M059J (cell line): Measurements from ENCODE around the gene SYT13. TPM values are rescaled to one million over a fixed set of nuclear protein-coding genes. Genes with fewer than 3 reads are reported as not detected.
A peak's percentile ranks its signal among the peaks of the same experiment; 100 is the strongest.

Experiments
- DNase-seq: peaks from one replicate; pipeline ENCODE4 v3.0.0-alpha.2; 2012; ENCODE audit warnings: low read depth
- total RNA-seq: library from RNA; depleted of rRNA; stranded (reverse); fragments of >200 nt; shearing (Covaris generic); gene quantifications from 2 replicates; pipeline ENCODE4 v1.2.3, GENCODE V29; 2014

SYT13 gene
- total RNA-seq, 1 experiment from 2014 or later, result 7.2 TPM

DNA sequence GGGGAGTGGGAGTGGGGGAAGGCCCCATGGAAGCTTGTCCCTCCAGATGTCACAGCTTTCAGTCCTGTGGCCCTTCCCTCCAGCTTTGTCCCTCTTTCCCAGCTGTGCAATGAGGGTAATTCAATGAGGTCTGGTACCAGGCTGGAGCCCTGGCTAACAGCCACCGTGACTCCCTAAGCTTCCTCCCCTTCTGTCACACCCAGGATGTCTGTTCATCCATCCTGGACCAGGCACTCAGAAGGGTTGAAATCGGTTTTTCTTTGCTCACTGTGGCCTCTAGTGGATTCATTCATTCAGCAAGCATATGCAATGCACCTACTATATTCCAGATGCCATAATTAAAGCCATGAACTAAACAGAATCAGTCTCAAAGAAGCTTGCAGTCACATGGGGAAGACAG is 38.7 kb downstream of the SYT13 start:
- DNase-seq, result peak; percentile 31

GRCh38 chr11:45246241-45246640 is 39.9 kb downstream of the SYT13 start:
- DNase-seq, result no peak

GRCh38 chr11:45245218-45246045 is 40.7 kb downstream of the SYT13 start:
- DNase-seq, result no peak

- DNase-seq, result no peak
These were observed 42.2 kb downstream of the SYT13 start for GRCh38 chr11:45243967-45244366.

DNA sequence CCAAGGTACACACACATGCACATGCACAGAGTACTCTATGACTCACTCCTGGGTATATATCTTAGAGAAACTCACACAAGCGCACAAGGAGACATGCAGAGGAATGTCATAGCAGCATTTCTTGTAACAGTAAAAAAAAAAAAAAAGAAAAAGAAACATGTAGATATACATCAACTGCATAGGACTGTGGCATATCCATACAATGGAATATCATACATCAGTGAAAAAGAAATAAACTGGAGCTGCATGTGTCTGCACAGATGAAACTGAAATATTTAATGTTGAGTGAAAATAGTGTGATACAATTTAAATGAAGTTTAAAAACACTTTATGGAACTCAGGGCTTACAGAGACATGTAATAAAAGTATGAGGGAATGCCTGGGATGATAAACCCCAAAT is 46.4 kb downstream of the SYT13 start:
- no peak for DNase-seq

DNA sequence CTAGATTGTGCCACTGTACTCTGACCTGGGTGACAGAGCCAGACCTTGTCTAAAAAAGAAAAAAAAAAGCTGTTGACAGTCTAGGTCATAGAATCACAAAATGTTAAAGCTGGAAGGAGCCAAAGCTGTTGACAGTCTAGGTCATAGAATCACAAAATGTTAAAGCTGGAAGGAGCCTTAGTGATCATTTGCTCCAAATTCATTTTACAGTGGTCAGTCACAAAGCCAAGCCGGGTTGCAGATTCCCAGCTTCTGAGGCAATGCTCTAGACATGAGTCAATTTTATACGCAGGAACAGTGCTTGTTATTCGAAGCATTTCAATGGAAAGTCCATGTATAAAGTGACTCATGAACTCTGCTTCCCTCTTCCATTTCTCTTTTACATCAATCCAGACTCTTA is 47.4 kb downstream of the SYT13 start:
- peak; percentile 81 for DNase-seq

- peak; percentile 32 for DNase-seq
These were observed 48.3 kb downstream of the SYT13 start for GRCh38 chr11:45237711-45238315.

GRCh38 chr11:45234306-45235006 is 51.7 kb downstream of the SYT13 start:
- no peak for DNase-seq

DNA sequence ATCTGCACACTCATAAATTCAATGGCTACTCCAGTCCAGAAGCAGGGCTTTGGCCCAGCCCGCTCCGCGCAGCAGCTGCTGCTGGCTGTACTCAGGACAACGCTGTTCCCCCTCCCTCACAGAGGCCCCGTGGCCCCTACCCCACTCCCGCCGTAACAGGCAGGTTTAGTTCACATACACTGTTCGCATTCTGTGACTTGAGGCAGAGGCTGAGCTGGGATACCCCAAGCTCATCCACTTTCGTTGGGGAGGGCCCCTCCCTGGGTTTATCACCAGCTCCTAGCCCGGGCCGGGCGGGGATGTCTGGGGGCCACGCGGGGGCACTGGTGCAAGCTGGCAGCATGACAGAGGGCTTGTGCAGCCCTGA is 52.4 kb downstream of the SYT13 start:
- no peak for DNase-seq

GRCh38 chr11:45233121-45233803 is 52.9 kb downstream of the SYT13 start:
- DNase-seq, result peak; percentile 61

DNA sequence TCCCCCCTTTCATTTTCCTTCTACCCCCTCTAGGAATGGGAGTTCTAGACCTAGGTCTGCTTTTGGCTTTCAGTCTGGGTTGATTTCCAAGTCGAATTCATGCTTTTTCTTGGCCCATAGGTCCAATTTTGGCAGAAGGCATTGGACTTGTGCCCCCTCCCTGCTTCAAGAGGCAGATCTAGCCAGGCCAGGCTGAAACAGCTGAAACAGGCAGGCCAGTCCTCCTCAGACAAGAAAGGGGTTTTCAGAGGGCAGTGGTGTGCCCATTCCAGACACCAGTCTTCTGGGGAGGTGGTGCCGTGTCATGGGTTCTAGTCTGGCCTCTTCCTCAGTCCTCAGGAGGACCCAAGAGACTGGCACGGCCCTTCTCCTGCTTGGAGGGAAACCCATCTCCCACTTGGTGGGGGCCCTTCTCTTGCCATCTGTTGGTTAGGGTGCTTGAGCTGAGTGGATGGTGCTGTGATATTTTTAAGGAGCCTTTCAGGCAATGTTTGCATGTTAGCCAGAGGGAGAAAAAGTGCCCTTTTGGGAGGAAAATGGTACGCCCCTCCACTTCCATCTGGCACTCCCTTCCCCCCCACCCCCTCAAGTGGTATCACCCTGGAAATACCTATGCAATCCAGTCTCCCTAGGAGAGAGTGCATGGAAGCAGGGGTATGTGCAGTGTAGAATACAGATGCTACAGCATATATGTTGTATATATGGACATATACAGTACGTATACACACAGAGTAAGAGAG is 53.6 kb downstream of the SYT13 start:
- DNase-seq, result no peak

DNA sequence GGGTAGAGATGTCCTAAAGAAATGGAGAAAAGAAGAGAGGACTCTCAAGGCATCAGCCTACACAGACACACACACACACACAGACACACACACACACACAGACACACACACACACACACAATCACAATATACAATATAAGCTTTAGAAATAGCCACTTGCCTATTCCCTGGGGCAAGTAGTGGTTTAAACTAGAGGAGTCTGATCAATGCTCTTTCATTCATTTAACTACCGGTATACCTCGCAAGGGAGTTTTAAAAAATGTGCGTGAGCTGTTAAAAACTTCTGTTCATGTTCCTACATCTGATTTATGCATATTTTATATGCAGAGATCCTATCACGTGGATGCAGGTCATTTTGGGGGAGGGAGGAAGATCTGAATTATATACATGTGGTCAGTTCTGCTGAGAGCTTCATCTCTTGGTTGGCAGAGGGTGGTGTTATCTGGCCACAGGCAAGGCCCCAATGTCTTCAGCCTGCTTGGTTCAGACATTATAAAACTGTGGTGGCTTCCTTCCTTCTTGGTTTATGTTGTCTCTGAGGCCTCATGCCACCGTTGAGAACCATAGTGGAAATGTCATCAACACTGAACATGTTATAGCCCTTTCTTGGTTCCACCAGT is 56.6 kb downstream of the SYT13 start:
- no peak for DNase-seq

DNA sequence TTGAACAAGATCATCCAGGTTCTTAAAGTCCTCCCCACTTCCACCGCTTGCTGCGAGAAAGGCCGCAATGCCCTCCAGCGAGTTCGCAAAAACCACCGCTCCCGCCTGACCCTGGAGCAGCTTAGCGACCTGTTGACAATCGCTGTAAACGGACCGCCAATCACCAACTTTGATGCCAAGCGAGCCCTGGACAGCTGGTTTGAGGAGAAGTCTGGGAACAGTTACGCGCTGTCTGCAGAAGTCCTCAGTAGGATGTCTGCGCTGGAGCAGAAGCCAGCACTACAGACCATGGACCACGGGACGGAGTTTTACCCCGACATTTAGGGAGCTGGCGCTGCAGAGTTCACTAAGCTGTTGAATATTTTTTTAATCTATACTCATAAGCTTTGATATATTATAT is 58.3 kb downstream of the SYT13 start:
- no peak for DNase-seq

- DNase-seq, result no peak
These were observed 59.2 kb downstream of the SYT13 start for GRCh38 chr11:45226901-45227300.

DNA sequence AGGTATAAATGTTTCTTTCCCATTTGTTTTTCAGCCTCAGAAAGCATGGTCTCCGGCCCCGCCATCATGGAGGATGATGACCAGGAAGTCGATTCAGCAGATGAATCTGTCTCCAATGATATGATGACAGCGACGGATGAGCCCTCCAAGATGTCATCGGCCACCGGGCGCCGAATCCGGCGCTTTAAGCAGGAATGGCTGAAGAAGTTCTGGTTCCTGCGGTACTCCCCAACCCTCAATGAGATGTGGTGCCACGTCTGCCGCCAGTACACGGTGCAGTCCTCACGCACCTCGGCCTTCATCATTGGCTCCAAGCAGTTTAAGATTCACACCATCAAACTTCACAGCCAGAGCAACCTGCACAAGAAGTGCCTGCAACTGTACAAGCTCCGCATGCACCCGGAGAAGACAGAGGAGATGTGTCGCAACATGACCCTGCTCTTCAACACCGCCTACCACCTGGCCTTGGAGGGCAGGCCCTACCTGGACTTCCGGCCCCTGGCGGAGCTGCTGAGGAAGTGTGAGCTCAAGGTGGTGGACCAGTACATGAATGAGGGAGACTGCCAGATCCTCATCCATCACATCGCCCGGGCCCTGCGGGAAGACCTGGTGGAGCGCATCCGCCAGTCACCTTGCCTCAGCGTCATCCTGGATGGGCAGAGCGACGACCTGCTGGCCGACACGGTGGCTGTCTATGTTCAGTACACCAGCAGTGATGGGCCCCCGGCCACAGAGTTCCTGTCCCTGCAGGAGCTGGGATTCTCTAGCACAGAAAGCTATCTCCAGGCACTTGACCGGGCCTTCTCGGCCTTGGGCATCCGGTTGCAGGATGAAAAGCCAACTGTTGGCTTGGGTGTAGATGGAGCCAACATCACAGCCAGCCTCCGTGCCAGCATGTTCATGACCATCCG is 59.9 kb downstream of the SYT13 start:
- no peak for DNase-seq

DNA sequence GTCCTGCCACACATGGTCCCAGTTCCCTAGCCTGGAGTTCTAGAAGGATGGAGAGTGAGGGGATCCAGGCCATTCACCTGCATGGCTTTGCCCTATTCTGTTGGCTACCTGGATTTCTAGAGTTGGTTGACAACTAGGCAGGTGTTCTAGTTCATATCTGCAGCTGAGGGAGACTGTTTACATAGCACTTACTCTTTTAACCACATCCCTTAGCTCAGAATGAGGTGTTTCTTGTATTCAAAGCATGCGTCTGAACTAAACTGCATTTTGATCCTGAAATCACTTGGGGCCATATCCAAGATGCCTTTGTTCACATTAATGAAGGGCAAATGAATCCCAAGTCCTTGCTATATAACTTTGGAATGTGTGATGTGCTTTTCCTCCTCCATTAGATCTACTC is 60.9 kb downstream of the SYT13 start:
- no peak for DNase-seq

DNA sequence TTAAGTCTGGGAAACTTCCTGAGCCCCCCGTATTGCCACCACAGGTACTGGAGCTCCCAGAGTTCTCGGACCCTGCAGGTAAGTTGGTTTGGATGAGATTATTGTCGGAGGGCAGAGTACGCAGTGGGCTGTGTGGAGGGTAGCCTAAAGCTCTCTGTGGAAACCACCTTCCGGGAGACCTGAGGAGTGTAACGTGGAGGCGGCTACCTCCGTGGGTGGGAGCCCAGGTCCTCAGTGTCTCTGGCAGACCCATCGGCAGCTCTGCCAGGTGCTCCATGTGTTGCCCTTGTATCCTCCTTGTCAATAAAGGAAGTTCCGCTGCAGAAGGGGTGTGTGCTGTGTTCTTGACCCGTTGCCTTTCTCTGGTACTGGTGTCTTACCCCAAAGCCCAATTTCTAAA is 61.4 kb downstream of the SYT13 start:
- DNase-seq, result no peak

- no peak for DNase-seq
These were observed 62.6 kb downstream of the SYT13 start for GRCh38 chr11:45223496-45223895.

- DNase-seq, result no peak
These were observed 66.7 kb downstream of the SYT13 start for GRCh38 chr11:45219411-45219810.

GRCh38 chr11:45218705-45219104 is 67.4 kb downstream of the SYT13 start:
- no peak for DNase-seq
